Upper lobe of left lung (tissue), 6 donors: ENCODE measurements around the gene UST. TPM values are rescaled to one million over a fixed set of nuclear protein-coding genes. Genes with fewer than 3 reads are reported as not detected.

Experiments
- ATAC-seq, 2 donors: fragments of 200-7000 bp; cut with Tn5 transposase; one replicate each; pipeline ENCODE4 v1.9.1; 2022; ENCODE audit warnings: mild to moderate bottlenecking in 2 of 2, moderate library complexity in 2 of 2; ENCODE audit not compliant: low FRiP score in 2 of 2
- DNase-seq, 2 donors: peaks; one replicate each; pipeline ENCODE4 v3.0.0-alpha.2; 2019 to 2020
- H3K27ac ChIP-seq, 4 donors: fragments of 200-600 bp; sonication (generic); one replicate each; pipeline ENCODE4 v1.5.1; 2016 to 2019
- H3K27me3 ChIP-seq, 4 donors: fragments of 200-600 bp; sonication (generic); one replicate each; pipeline ENCODE4 v1.5.1; 2017 to 2019
- H3K36me3 ChIP-seq, 4 donors: fragments of 200-600 bp; sonication (generic); one replicate each; pipeline ENCODE4 v1.5.1; 2016 to 2019
- H3K4me1 ChIP-seq, 4 donors: fragments of 200-600 bp; sonication (generic); one replicate each; pipeline ENCODE4 v1.5.1; 2018 to 2019
- H3K4me3 ChIP-seq, 4 donors: fragments of 200-600 bp; sonication (generic); one replicate each; pipeline ENCODE4 v1.5.1; 2017 to 2019; ENCODE audit warnings: mild to moderate bottlenecking in 2 of 4, moderate library complexity in 1 of 4
- H3K9me3 ChIP-seq, 4 donors: fragments of 200-600 bp; sonication (generic); one replicate each; pipeline ENCODE4 v1.5.1; 2018 to 2019
- EP300 ChIP-seq, 4 donors: sonication (generic); formaldehyde crosslinking; IDR thresholded peaks; one replicate each; pipeline ENCODE4 v1.5.1; 2017; ENCODE audit warnings: antibody characterized with exemption in 4 of 4, control low read depth in 2 of 4
- POLR2A ChIP-seq, 4 donors: fragments of 450-650 bp; IDR thresholded peaks; one replicate each; pipeline ENCODE4 v1.5.1; 2016 to 2017; ENCODE audit warnings: antibody characterized with exemption in 4 of 4, mild to moderate bottlenecking in 2 of 4
- POLR2AphosphoS5 ChIP-seq, 2 donors: sonication (generic); formaldehyde crosslinking; IDR thresholded peaks; one replicate each; pipeline ENCODE4 v1.5.1; 2017; ENCODE audit warnings: antibody characterized with exemption in 2 of 2
- WGBS, 2 donors: methylation state at CpG; one replicate each; pipeline ENCODE4 v1.1.5; 2017 to 2018; 5-methylcytosine and 5-hydroxymethylcytosine counted together
- total RNA-seq, 6 donors: library from RNA; depleted of rRNA in 4 of 6; stranded (reverse); fragments of >200 nt in 4 of 6; gene quantifications; one replicate each; pipeline versions ENCODE4 v1.1.0 to v1.2.1, GENCODE V29; 2016 to 2021
- TF ChIP-seq, protein P1 (sequence below), 6 experiments: fragments of 450-650 bp in 4 of 6; fragments of 200-600 bp in 2 of 6; sonication (generic) in 2 of 6; IDR thresholded peaks; one replicate each; pipeline ENCODE4 v1.5.1; 2016 to 2019; ENCODE audit warnings: antibody characterized with exemption in 6 of 6
- donor health status: DM: no; HTN: no; CAD: no; lungs with moderate emphysema.
- donor health status: DM: no; HTN: yes; CAD: no; lungs with severe emphysema.

UST gene
- total RNA-seq, 6 donors from 2014 or later: 10.2 to 21.6 (median 14.2) TPM

DNA sequence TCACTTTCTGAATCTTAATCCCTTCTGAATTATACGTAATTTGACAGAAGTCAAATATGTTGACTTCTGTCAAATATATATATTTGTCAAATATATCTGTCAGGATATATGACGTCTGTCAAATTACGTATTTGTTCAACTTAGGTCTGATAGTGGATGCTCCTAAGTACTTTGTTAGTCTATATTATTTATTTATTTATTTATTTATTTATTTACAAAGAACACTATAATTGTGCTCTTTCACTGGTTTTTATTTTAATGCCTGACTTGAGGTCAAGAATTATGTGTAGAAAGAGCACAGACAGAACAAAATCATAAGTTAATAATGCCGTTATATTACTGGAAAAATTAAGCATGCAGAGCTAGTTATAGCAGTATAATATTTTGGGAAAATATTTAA lies 81.2 kb downstream of the UST start:
- H3K27ac ChIP-seq: no peak overlapping the region
- no peak overlapping the region for H3K4me3 ChIP-seq
- no peaks in the 10 kb centered on the region for H3K4me1 ChIP-seq
- no peaks in the 10 kb centered on the region for H3K36me3 ChIP-seq
- no peak for DNase-seq
- no peaks in the 10 kb centered on the region for H3K9me3 ChIP-seq
- H3K27me3 ChIP-seq: no peaks in the 10 kb centered on the region
- no peak for ATAC-seq
- 93 to 95% methylated on average over 4 of the region's 4 CpGs for WGBS, 2 donors
- TF ChIP-seq POLR2A (IDR thresholded peaks at IDR 0.05): no peak
- no peak for TF ChIP-seq POLR2AphosphoS5 (IDR thresholded peaks at IDR 0.05)
- TF ChIP-seq, protein P1, sequence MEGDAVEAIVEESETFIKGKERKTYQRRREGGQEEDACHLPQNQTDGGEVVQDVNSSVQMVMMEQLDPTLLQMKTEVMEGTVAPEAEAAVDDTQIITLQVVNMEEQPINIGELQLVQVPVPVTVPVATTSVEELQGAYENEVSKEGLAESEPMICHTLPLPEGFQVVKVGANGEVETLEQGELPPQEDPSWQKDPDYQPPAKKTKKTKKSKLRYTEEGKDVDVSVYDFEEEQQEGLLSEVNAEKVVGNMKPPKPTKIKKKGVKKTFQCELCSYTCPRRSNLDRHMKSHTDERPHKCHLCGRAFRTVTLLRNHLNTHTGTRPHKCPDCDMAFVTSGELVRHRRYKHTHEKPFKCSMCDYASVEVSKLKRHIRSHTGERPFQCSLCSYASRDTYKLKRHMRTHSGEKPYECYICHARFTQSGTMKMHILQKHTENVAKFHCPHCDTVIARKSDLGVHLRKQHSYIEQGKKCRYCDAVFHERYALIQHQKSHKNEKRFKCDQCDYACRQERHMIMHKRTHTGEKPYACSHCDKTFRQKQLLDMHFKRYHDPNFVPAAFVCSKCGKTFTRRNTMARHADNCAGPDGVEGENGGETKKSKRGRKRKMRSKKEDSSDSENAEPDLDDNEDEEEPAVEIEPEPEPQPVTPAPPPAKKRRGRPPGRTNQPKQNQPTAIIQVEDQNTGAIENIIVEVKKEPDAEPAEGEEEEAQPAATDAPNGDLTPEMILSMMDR (IDR thresholded peaks at IDR 0.05): no peak
- TF ChIP-seq EP300 (IDR thresholded peaks at IDR 0.05): no peak

DNA sequence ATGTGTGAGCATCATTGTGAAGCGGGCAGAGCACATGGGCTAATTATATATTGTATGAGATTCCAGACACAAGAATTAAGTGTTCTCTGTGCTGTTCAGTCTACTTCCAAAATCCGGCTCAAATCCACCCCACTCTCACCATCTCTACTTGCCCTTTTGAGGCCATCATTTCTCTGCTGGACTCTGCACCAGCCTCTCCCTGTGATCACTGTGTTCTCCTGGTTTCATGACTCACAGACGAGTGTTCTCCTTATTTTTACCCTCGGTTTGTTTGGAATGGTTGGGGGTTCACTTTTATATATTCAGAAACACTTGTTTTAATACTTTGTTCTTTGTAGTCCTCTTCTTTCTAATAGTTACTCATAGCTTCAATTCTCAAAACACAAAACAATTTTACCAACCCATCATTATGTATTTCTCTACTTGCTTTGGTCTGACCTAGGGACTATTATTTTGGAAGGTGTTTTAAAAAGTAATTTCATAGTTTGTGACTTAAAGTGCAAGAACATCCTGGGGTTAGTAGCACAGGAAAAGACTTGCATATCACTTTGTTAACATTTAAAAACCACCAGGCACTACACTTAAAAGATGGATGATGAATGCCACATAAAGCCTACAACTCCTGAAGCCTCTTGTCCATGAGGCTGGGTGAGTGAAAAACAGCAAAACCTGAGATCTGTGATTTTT lies 82.7 kb downstream of the UST start:
- ATAC-seq (no peak), DNase-seq (no peak)
- 91 to 93% methylated on average over 4 of the region's 4 CpGs for WGBS, 2 donors
- Histone ChIP-seq H3K36me3 (no peaks in the 10 kb centered on the region), H3K27me3 (no peaks in the 10 kb centered on the region), H3K4me3 (no peak overlapping the region), H3K4me1 (no peaks in the 10 kb centered on the region), H3K9me3 (no peaks in the 10 kb centered on the region), H3K27ac (no peak overlapping the region)
- no peak for TF ChIP-seq EP300 (IDR thresholded peaks at IDR 0.05)
- no peak for TF ChIP-seq POLR2AphosphoS5 (IDR thresholded peaks at IDR 0.05)
- no peak for TF ChIP-seq POLR2A (IDR thresholded peaks at IDR 0.05)
- TF ChIP-seq, protein P1 (IDR thresholded peaks at IDR 0.05): no peak

DNA sequence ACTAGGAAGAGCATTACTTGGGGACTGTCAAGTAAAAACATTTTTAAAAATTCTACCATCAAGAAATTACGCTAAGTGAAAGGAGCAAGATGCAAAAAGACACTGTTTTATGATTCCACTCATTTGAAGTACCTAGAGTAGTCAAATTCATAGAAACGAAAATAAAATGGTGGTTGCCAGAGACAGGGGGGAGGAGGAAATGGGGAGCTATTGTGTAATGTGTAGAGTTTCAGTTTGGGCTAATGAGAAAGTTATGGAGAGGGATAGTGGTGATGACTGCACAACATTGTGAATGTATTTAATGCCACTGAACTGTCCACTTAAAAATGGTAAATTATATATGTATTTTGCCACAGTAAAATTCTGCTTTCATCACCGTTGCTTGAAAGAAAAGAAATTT lies 83.8 kb downstream of the UST start:
- TF ChIP-seq EP300 (IDR thresholded peaks at IDR 0.05): no peak
- TF ChIP-seq POLR2A (IDR thresholded peaks at IDR 0.05): no peak
- TF ChIP-seq, protein P1 (IDR thresholded peaks at IDR 0.05): no peak
- TF ChIP-seq POLR2AphosphoS5 (IDR thresholded peaks at IDR 0.05): no peak
- no peaks in the 10 kb centered on the region for H3K4me1 ChIP-seq
- H3K27me3 ChIP-seq: no peaks in the 10 kb centered on the region
- no peak for DNase-seq
- no peak overlapping the region for H3K27ac ChIP-seq
- ATAC-seq: no peak
- 72 to 79% methylated on average over 3 of the region's 3 CpGs for WGBS, 2 donors
- no peaks in the 10 kb centered on the region for H3K9me3 ChIP-seq
- H3K36me3 ChIP-seq: no peaks in the 10 kb centered on the region
- no peak overlapping the region for H3K4me3 ChIP-seq

DNA sequence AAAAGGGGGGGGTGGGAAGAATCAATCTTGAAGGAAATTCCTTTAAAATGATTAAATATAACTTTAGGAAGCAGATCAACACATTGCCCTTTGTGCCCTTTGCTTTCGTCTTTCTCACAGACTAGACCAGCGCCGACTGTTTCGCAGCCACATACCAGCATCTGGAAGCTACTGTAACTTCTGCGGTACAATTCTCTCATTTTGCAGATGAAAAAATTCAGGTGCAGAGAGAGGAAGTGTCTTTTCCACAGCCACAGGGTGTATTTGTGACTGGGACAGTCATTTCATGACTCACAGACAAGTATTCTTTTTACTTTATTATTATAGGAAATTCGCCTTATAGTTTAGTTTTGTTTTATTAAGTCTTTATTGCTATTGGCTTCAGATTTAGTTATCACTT lies 84.2 kb downstream of the UST start:
- Histone ChIP-seq H3K36me3 (no peaks in the 10 kb centered on the region), H3K4me3 (no peak overlapping the region), H3K27ac (no peak overlapping the region), H3K4me1 (no peaks in the 10 kb centered on the region), H3K27me3 (no peaks in the 10 kb centered on the region), H3K9me3 (no peaks in the 10 kb centered on the region)
- DNase-seq: no peak
- 84 to 85% methylated on average over 6 of the region's 6 CpGs for WGBS, 2 donors
- TF ChIP-seq POLR2A (IDR thresholded peaks at IDR 0.05) (no peak), EP300 (IDR thresholded peaks at IDR 0.05) (no peak), POLR2AphosphoS5 (IDR thresholded peaks at IDR 0.05) (no peak)
- TF ChIP-seq, protein P1 (IDR thresholded peaks at IDR 0.05): no peak
- no peak for ATAC-seq

DNA sequence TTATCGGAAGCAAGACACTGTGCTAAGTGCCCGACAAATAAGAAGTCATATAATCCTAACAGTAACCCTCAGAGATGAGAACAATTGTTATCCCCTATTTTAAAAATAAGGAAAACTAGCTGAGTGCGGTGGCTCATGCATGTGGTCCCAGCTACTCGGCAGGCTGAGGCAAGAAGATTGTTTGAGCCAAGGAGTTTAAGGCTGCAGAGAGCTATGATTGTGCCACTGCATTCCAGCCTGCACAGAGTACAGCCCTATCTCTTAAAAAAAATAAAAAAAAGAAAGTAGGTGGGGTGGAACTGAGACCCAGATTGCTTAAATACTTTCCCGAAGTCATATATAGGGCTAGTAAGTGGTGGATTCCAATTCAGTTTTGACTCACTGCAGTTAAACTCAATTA lies 84.7 kb downstream of the UST start:
- TF ChIP-seq POLR2AphosphoS5 (IDR thresholded peaks at IDR 0.05) (no peak), EP300 (IDR thresholded peaks at IDR 0.05) (no peak), POLR2A (IDR thresholded peaks at IDR 0.05) (no peak)
- TF ChIP-seq, protein P1 (IDR thresholded peaks at IDR 0.05): no peak
- 68 to 75% methylated on average over 5 of the region's 5 CpGs for WGBS, 2 donors
- H3K27me3 ChIP-seq: no peaks in the 10 kb centered on the region
- no peaks in the 10 kb centered on the region for H3K4me1 ChIP-seq
- ATAC-seq: no peak
- no peaks in the 10 kb centered on the region for H3K9me3 ChIP-seq
- no peak for DNase-seq
- H3K36me3 ChIP-seq: no peaks in the 10 kb centered on the region
- no peak overlapping the region for H3K27ac ChIP-seq
- H3K4me3 ChIP-seq: no peak overlapping the region
